Measurements from ENCODE around the gene TSEN2. TPM values are rescaled to one million over a fixed set of nuclear protein-coding genes. Genes with fewer than 3 reads are reported as not detected.
"Not testable (repeated sequence)": the region's sequence is repeated elsewhere in the genome, so short reads cannot be mapped to it uniquely, and the experiment has no call there.

TSEN2 gene
- total RNA-seq, 1 donor from 2014 or later, result 21.3 TPM

DNA sequence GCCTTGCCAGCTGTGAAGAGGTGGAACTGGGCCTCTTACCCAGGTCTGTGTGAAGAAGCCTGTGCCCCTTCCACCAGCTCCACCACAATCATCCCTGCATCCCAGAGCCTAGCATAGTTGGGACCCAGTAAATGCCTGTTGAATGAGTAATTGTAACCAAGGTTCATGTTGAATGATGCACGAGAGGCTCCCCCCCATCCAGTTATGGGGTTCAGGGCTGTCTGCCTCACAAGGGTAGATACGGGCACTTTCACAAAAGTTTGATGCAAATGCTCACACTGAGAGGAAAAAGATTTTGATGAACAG lies 29.5 kb upstream of the TSEN2 start:
- TF ChIP-seq, protein P1, sequence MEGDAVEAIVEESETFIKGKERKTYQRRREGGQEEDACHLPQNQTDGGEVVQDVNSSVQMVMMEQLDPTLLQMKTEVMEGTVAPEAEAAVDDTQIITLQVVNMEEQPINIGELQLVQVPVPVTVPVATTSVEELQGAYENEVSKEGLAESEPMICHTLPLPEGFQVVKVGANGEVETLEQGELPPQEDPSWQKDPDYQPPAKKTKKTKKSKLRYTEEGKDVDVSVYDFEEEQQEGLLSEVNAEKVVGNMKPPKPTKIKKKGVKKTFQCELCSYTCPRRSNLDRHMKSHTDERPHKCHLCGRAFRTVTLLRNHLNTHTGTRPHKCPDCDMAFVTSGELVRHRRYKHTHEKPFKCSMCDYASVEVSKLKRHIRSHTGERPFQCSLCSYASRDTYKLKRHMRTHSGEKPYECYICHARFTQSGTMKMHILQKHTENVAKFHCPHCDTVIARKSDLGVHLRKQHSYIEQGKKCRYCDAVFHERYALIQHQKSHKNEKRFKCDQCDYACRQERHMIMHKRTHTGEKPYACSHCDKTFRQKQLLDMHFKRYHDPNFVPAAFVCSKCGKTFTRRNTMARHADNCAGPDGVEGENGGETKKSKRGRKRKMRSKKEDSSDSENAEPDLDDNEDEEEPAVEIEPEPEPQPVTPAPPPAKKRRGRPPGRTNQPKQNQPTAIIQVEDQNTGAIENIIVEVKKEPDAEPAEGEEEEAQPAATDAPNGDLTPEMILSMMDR (IDR thresholded peaks at IDR 0.05; ENCODE audit: insufficient read depth, low read length, severe bottlenecking), result no peak
- Histone ChIP-seq H3K4me3 (ENCODE audit: low read depth, low read length) (no peak overlapping the region), H3K36me3 (ENCODE audit: control insufficient read depth, insufficient read depth, low read length) (no peaks in the 10 kb centered on the region), H3K27me3 (ENCODE audit: control insufficient read depth, insufficient read depth, low read length) (no peaks in the 10 kb centered on the region)
- FAIRE-seq (no peak), DNase-seq (ENCODE audit: low read depth) (no peak)

DNA sequence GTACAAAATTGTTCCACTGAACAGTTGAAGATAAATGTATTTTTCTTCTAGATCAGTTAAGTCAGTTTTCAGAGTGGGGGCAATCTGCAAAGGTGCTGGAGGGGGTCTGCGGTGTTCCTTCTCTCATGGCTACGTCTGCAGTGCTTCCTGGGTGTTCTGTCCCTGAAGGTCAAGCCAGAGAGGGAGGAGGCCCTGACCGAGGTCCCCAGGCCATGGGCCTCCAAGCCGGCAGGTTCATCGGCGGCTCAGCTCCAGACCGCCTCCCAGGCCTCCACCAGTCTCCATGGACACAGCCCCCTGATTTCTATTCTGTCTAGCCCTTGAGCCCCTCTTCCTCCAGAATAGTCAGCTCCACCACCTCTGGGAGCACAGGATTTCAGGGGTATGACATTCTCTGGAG lies 28.5 kb upstream of the TSEN2 start:
- TF ChIP-seq, protein P1 (IDR thresholded peaks at IDR 0.05; ENCODE audit: insufficient read depth, low read length, severe bottlenecking), result no peak
- no peak for FAIRE-seq
- no peak overlapping the region for H3K4me3 ChIP-seq (ENCODE audit: low read depth, low read length)
- H3K27me3 ChIP-seq (ENCODE audit: control insufficient read depth, insufficient read depth, low read length), result no peaks in the 10 kb centered on the region
- DNase-seq (ENCODE audit: low read depth), result no peak
- no peaks in the 10 kb centered on the region for H3K36me3 ChIP-seq (ENCODE audit: control insufficient read depth, insufficient read depth, low read length)

DNA sequence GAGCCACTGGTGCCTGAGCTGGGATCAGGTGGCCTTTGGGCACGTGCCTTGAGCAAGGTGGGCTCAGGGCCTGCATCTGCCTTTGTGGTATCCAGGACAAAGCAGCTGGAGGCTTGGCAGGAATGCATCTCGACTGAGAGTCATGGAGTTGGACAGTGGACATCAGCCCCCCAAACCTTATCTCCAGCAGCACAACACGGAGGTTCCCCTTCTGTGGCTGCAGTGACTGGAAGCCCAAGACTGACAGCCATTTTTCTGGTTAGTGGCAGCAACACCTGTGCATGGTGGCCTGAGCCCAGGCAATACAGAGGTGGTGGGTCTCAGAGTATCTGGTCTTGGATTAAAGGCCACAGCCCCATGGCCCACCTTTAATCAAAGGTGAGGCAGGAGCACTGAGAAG lies 27.8 kb upstream of the TSEN2 start:
- no peak for FAIRE-seq

DNA sequence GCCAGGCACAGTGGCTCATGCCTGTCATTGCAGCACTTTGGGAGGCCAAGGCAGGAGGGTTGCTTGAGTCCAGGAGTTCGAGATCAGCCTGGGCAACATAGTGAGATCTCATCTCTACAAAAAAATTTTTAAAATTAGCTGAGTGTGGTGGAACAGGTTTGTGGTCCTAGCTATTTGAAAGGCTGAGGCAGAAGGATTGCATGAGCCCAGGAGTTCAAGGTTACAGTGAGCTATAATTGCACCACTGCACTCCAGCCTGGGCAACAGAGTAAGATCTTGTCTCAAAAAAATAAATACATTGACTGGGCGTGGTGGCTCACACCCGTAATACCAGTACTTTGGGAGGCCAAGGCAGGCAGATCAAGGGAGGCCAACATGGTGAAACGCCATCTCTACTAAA lies 26.9 kb upstream of the TSEN2 start:
- not testable (repeated sequence) for H3K36me3 ChIP-seq (ENCODE audit: control insufficient read depth, insufficient read depth, low read length); FAIRE-seq; DNase-seq (ENCODE audit: low read depth); H3K27me3 ChIP-seq (ENCODE audit: control insufficient read depth, insufficient read depth, low read length); H3K4me3 ChIP-seq (ENCODE audit: low read depth, low read length)

More for the DNA sequence above, 27.8 kb upstream of the TSEN2 start:
- TF ChIP-seq, protein P1 (IDR thresholded peaks at IDR 0.05; ENCODE audit: insufficient read depth, low read length, severe bottlenecking), result no peak
- no peak overlapping the region for H3K4me3 ChIP-seq (ENCODE audit: low read depth, low read length)
- H3K36me3 ChIP-seq (ENCODE audit: control insufficient read depth, insufficient read depth, low read length), result no peaks in the 10 kb centered on the region
- H3K27me3 ChIP-seq (ENCODE audit: control insufficient read depth, insufficient read depth, low read length), result no peaks in the 10 kb centered on the region
- no peak for DNase-seq (ENCODE audit: low read depth)

DNA sequence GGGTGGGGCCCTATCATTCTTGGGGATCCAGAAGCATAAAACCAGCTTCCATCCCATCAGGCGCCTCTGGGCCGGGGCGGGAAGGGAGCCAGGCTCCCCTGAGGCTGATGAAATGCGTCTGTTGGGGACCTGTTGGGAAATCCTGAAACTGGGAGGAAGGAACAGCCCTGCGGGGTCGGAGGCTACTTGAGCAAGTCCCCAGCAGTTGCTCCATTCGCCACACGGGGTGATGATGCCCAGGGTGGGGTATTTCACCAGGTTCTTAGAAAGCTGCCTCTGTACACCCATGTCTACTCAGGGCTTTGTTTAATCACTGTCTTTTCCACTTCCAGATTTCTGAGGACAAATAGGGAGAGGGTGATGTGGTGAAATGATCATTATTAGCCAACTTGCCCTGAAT lies 25.4 kb upstream of the TSEN2 start:
- H3K4me3 ChIP-seq (ENCODE audit: low read depth, low read length), result no peak overlapping the region
- DNase-seq (ENCODE audit: low read depth) (no peak), FAIRE-seq (no peak)
- TF ChIP-seq, protein P1 (IDR thresholded peaks at IDR 0.05; ENCODE audit: insufficient read depth, low read length, severe bottlenecking), result no peak
- no peaks in the 10 kb centered on the region for H3K36me3 ChIP-seq (ENCODE audit: control insufficient read depth, insufficient read depth, low read length)
- H3K27me3 ChIP-seq (ENCODE audit: control insufficient read depth, insufficient read depth, low read length), result no peaks in the 10 kb centered on the region

DNA sequence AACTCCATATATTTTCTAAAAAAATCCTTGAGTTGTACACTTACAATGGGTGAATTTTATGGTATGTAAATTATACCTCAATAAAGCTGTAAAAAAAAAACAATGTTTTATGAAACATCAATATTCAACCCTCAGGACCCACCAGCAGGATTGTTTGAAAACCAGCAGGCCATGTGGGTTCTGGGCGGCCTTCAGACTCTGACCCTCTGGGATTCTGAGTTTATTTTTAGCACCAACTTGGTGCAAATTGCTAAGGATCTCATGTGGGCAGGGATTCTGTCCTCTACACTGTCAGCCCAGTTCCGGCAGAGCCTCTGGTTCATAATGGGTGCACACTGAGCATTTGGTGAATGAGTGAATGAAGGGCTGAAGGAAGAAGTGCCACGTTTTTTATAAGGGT lies 24.2 kb upstream of the TSEN2 start:
- TF ChIP-seq, protein P1 (IDR thresholded peaks at IDR 0.05; ENCODE audit: insufficient read depth, low read length, severe bottlenecking), result no peak
- Histone ChIP-seq H3K27me3 (ENCODE audit: control insufficient read depth, insufficient read depth, low read length) (no peaks in the 10 kb centered on the region), H3K36me3 (ENCODE audit: control insufficient read depth, insufficient read depth, low read length) (no peaks in the 10 kb centered on the region), H3K4me3 (ENCODE audit: low read depth, low read length) (no peak overlapping the region)
- DNase-seq (ENCODE audit: low read depth) (no peak), FAIRE-seq (no peak)

Data from bronchial epithelial cell (primary cell).